ENCODE data around the gene TMEM88.
A peak's percentile ranks its signal among the peaks of the same experiment; 100 is the strongest.

Gene TMEM88

GRCh38 chr17:7833011-7833794, 21.7 kb upstream of the TMEM88 start:
- DNase-seq, result no peak

DNA sequence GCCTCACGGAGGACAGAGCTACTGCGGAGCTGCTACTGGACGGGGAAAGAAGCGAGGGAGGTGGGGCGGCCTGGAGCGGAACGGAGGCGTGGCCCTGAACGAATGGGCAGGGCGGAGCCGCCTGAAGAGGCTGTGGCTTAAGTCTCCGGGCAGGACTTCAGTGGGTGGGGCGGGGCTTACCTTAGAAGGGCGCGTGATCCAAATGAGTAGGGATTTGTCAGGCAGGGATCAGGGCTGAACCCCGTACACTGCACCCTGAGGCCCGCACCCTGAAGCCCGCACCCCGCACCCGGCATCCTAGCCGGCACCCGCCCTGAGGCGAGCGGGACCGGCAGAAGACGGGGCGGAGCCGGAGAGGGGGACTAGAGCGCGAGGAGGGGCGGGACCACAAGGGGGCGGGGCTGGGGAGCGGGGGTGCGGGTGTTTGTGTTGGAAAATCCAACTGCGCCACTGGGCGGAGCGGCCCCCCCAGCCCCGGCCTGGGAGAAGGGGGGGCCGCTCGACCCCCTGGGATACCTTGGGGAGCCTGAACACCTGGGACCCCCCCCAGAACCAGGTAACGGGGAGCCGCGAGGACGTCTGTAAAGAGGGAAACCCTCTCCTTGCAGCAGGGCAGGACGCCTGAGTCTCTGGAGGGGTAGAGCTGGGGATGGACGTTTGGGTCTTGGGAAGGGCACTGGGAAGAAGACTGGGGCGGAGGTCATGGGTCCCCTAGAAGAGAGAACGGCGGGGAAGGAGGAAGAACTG, 20.9 kb upstream of the TMEM88 start, which contains the start of gene KDM6B:
TSS of gene KDM6B (plus strand) at position 423 of the 747 bp plus-strand sequence. CDS start 11,338 bp downstream, outside the sequence.
- peak; percentile 28 for DNase-seq

DNA sequence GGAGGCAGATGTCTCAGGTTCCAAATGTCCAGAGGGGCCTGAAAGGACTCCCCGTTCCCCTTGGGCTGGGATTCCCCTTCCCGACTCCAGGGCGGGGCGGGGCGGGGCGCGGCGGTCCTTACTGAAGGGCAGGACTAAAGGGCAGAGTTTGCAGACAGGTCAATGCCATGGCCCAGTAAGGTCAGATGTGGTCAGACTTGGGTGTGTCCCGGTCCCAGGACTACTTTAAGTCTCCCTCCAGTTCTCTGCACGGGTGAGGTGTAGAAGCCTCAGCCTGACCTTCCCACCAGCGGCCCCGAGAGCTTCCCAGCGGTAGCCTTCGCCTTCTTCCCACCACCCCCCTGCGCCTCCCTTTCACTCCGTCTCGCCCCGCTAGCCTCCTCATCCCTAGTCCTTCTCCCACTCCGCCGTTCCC, 20.3 kb upstream of the TMEM88 start:
- DNase-seq, result no peak

DNA sequence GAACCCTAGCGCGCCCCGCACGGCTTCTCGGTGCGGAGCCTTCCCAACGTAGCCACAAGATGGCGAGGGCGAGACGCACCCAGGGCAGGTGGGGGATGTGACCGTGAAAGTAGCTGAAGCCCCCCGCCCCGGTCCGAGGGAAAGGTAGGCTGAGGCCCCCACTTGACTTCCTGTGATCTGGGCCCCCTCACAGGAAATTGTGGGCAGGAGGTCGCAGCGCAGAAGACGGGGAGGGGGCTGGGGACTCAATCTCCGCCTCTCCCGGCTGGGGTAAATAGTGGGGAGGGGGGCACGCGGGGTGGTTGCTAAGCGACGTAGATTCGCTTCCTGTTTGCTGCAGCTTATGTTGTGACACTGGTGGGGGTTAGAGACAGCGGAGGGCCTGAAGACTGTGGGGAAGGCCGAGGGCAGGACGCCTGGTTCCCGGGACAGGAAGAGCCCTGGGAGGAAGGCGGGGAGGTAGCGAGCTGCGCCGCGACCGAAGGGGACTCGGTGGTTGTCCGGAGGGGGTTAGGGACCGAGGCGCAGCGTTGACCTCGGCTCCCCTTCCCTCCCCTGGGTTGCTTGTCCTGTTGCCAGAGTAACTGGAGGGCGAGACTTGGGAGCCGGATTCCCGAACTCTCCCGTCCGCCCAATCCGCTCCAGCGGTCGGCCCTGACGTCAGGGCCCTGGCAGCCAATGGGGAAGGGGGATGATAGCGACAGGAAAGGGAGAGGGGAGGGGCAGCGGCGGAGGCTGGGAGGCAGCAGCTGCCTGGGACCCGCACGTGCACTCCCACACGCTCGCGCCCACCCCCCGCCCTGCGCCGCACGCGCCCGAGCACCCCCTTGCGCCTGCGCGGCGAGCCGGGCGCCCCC, 19.7 kb upstream of the TMEM88 start:
- peak; percentile 28 for DNase-seq

DNA sequence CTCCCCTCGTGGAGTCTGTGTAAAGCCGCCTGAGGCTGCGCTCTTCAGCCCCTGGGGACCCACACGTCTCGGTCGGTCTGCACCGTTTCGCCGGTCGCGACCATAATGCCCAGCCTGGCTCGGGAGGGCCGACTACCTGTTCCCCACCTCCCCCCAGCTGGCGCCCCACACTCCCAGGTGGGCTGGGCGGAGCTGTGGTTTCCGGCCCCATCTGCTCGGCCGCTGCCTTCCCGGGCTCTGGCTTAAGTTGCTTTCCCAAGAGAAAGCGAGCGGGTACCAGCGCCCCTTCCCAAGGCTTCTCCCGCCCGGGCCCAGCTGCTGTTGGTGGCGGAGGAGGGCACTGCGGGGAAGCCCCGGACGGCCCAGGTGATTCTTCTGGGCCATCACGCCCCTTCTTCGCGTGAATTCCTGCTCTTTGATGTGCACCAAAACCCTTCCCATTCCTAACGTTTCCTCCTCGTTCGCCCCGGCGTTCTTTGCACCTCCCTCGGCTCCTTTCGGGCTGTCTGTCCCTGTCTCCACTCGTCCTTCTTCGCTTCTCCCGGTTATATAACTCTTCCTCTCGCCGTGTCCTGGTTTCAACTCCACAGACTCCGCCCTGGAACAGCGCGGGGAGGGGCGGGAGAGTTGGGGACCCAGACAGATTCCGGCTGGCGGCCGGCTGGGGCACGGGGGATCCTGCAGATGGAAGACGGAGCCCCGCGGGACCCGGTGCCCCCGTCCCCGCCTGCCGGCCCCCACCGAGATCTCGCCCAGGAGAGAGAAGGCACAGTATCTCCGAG, 18.9 kb upstream of the TMEM88 start:
- DNase-seq, result no peak

DNA sequence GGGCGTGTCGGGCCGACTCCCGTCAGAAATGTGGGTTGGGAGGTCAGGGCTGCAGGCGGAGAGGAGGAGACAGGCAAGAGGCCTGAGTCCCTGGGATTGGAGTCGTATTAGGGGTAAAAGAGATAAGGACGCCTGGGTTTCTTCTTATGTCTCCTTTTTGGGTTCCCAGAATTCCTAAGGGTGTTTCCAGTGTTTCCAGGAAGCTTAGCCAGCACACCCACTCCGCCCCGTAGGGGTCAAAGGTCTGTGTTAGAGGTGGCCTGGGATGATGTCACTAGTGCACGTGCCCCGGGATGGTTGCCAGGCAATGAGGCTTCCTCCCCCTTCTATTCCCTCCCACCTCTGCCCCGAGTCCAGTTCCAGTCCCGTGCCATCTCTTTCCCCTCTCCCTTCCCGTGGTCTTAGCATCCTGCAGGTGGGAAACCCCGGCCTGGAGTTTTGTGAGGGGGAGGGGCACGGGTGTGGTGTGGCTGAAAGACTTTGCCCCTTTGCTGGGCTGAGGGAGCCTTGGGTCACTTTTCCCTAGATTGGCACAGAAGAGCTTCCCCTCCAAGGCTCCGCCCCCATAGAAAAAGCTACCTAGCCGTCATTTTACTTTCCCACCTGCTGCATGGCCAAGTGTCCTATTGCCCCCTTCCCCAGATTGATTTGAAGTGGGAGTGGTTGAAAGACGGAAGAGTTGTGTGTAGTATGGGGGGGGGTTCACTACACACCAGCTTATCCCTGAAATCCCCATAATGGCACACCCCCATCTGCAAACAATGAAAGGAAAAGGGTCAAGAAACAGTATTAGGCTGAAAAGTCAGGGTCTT, 18.1 kb upstream of the TMEM88 start:
- peak; percentile 5 for DNase-seq

- DNase-seq, result no peak
These were observed 17.3 kb upstream of the TMEM88 start for GRCh38 chr17:7837408-7838088.

DNA sequence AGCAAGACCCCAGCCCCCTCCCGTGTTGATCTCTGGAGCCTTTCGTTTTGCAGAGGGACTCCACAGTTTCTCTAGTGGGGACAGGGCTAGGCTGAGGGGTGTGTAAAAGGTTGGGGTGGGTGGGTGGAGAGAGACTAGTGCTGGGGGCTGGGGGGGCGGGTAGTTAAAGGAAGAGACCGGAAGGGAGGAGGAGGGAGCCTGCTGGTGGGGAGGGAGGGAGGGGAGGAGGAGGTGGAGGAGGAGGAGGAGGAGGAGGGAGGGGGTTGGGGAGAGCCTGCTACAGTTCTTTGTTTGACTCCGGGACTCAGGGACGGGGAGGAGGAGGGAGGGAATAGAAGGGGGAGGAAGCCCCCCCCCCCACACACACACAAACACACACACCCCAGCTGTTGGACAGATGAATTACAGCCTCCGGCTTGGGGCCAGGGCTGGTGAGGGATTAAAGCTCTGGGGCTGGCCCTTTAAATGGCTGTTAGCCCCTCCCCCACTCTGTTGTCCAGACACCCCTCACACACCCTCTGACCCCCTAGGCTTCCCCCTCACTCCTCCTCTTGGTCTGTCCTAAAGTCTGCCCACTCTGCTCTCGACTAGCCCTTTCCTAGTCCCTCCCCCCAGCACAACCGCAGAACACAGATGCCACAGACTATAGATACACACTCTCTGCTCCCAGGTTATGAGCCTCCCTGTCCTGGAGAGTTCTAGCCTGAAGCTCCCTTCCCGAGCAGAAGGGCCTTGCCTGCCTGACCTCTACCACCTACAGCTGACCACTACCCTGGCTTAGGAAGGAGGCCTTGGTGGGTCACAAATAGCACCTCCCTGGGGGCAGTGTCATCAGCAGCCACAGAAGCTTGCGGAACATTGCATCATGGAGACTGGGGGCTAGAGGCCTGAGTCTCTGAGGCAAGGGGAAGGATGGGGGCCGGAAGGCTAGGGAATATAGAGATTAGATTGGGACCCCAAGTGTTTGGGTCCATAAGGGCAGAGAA, 16.5 kb upstream of the TMEM88 start:
- peak; percentile 37 for DNase-seq

DNA sequence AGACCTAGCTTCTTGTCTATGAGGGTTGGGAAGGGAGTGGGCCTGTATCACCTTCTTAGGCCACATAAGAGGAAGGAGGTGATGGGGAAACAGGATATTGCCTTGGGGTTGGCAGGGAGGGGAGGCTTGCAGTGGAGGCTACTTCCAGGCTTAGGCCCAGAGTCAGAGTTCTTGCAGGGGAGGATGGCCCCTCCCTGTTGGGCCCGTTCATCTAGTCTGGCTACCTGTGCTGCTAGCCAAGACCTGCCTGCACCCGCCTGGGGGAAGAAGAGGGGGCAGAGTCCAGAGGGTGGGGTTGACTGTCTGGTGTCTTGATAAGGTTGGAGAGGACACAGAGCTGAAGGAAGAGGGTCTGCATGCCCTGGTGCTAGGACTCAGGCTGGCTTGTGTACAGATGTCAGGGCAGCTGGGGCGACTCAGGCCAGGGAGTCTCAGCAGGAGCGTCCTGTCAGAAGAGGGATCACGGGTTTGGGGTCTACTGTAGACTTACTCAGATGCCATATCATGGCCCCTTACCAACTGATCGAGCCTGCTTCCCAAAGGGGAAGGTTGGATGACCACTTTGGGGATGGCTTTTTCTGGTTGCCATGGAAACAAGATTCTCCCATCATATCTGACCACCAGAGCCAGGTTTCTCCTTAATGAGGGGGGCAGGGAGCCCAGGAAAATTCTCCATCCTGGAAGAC, 15.5 kb upstream of the TMEM88 start:
- DNase-seq, result no peak

DNA sequence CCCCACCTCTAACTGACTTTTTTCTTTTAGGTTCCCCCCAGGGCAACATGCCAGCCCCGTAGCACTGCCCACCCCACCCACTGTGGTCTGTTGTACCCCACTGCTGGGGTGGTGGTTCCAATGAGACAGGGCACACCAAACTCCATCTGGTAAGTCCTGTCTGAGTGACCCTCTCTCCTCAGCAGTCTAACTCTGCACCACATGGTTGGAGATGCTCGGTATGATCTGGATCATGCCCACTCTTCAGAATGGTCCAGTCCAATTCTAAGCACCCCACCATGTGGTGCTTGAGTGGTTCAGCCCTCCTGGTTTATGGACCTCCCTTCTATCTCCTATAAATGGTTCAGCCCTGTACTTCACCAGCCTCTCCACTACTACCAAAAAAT, 15.0 kb upstream of the TMEM88 start:
- DNase-seq, result no peak

GRCh38 chr17:7840441-7840840, 14.4 kb upstream of the TMEM88 start:
- no peak for DNase-seq

- DNase-seq, result no peak
These were observed 14.0 kb upstream of the TMEM88 start for GRCh38 chr17:7840875-7841274.

DNA sequence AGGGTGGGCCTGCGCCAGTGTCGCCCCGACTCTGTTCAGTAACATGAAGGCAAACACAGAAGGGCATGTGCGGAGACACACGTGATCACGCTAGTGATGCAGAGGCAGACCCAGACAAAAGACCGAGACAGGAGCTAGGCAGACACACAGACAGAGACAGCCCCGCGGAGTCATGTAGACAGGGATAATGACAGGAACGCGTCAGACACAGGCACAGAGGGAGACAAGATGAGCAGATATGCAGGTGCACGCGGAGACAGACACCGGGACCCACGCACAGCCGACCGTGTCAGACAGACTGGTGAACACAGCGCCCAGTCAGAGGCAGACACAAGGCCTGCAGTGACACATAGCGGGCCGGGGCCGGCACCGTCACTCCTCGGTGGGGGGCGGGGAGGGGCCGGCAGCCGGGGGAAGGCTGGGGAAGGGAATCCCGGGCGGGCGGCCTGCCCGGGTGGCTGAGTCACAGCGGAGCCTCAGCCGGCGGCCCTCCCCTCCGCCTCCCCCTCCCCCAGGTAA, 13.4 kb upstream of the TMEM88 start:
- no peak for DNase-seq

DNA sequence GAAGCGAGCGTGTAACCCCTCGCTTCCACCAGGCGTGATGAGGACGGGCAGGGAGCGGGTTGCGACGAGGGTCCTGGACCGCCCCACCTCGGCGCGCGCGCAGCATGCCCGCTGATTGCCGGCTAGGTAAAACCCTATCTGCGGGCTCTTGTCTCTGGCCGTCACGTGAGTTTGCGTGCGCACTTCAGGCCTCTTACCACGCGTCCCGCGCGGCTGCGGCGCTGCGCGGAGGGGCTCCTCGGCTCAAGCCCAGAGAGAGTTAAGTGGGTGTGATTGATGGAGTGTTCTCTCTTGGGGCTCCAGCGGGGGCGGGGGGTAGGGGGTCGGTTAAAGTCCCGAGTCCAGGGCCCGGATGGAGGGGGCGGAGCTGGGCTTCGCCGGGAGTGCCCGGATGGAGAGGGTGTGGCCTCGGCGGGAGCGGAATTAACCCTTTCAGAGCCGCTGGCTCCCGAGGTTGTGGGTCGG, 12.9 kb upstream of the TMEM88 start:
- peak; percentile 41 for DNase-seq

DNA sequence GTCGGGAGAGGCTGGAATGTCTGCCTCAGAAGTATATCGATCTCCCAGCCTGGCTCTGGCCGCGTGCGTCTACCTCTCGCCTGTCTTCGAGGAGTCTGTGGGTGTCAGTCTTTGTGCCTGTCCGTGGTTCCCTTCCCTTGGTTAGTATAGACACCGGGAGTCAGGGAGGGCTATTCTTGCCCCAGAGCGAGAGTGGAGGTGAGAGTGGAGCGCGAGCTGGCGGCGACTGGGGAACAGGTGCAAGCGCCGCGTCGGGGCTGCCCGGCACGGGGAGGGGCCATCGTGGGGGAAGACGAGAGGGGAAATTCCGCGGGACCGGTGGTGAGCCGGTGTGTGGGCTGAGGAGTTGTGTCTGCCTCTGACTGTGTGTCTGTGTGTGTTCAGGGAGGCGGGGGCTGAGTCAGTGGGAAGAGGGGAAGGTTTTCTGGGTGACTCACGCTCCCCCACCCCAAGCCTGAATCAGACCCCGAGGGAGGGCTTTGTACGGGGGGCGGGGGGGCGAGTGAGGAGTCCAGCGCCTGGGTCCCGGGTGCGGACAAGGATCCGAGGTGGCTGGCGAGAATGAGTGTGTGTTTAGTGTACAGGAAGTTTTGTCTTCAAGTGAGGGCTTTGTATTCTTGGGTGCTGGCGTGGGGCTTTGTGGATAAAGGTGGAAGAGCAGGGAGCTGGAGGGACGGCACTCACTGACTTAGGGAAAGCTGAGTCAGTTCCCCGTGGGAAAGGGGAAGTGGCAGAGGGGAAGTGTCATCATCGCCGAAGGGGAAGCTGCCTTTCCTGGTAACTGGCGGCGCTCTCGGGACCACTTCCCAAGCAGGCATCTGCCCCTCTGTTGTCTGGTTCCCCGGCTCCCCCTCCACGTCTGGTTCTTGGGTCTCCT, 12.2 kb upstream of the TMEM88 start:
- DNase-seq, result peak; percentile 43

GRCh38 chr17:7843257-7843535, 11.7 kb upstream of the TMEM88 start:
- no peak for DNase-seq

GRCh38 chr17:7843536-7844291, 11.2 kb upstream of the TMEM88 start:
- peak; percentile 27 for DNase-seq
